Measurements from ENCODE around the gene CDK14. TPM values are rescaled to one million over a fixed set of nuclear protein-coding genes. Genes with fewer than 3 reads are reported as not detected.

The CDK14 gene
- polyA plus RNA-seq, 3 donors, result 1.7 to 2.5 (median 2.1) TPM

DNA sequence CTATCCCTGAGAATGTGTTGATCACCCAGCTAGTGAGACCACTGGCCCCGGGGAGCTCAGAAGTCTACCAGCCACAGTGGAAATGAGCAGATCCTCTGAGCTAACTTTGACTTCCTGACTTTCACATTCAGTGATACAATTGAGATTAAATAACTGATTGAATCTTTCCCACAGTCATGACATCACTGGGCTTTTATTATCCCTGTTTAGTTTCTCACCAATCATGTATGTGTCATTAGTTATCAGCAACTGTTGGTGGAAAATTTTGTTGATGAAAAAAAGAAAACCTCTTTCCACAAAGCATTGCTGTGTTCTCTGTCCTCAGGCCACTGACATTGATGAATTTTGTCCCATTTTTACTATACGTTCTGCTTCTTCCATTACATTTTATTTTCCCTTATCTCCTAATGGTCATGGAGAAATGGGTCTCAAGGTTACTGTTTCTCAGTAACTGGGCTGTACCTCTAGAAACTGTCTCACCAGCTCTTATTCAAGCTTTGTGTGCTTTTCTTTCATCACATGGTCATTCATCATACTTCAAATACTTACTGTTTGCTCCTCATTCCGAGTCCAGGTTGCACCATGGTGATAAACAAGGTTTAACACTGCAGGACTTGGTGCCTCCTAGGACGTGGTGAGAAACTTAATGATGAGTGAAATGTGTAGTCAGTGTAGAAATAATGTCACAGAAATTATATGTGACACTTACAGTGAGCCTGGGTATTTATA lies 304.7 kb downstream of the CDK14 start:
- no peak overlapping the region for H3K9ac ChIP-seq (ENCODE audit: insufficient read depth, low read length, poor library complexity, severe bottlenecking)
- Mint-ChIP-seq H3K27ac (no peak overlapping the region), H3K9me3 (peaks cover 0 to 5% (median 2%) of the 10 kb centered on the region in 7 donors), H3K36me3 (peaks cover 3 to 16% of the 10 kb centered on the region in 2 donors), H3K4me3 (no peak overlapping the region), H3K4me1 (no peaks in the 10 kb centered on the region), H3K27me3 (ENCODE audit: low read depth in 3 of 3) (no peaks in the 10 kb centered on the region)
- no peaks in the 10 kb centered on the region for H4K20me1 ChIP-seq (ENCODE audit: insufficient read depth, low read length)
- H3K27ac ChIP-seq (ENCODE audit: low read depth in 1 of 2, low read length in 2 of 2), result no peak overlapping the region
- intact Hi-C loops (cut with micrococcal nuclease), result no loop called here
- H3K4me1 ChIP-seq (ENCODE audit: control insufficient read depth in 1 of 2, insufficient read depth in 2 of 2, low read length in 2 of 2), result no peaks in the 10 kb centered on the region
- no peak overlapping the region for H3K4me3 ChIP-seq (replicated peaks in 1 of 3; ENCODE audit: low read depth in 2 of 3, low read length in 3 of 3)
- no peaks in the 10 kb centered on the region for H3K27me3 ChIP-seq (ENCODE audit: control insufficient read depth in 2 of 2, insufficient read depth in 2 of 2, low read length in 2 of 2)
- H3K79me2 ChIP-seq (ENCODE audit: insufficient read depth, low read length), result no peaks in the 10 kb centered on the region
- no peak for DNase-seq
- H3K36me3 ChIP-seq (replicated peaks in 1 of 2; ENCODE audit: control insufficient read depth in 1 of 2, insufficient read depth in 2 of 2, low read length in 2 of 2), result no peaks in the 10 kb centered on the region
- no peak overlapping the region for H2AFZ ChIP-seq (ENCODE audit: insufficient read depth, low read depth, low read length, poor library complexity, severe bottlenecking)
- H3K4me2 ChIP-seq (replicated peaks; ENCODE audit: extremely low read depth, low read length, poor library complexity, severe bottlenecking), result no peak overlapping the region
- no peaks in the 10 kb centered on the region for H3K9me3 ChIP-seq (replicated peaks in 1 of 2; ENCODE audit: control insufficient read depth in 1 of 2, insufficient read depth in 1 of 2, low read length in 2 of 2)
- WGBS (ENCODE audit: insufficient coverage), result no CpG with 5 or more reads among the region's 4 CpGs
- TF ChIP-seq, protein P1, sequence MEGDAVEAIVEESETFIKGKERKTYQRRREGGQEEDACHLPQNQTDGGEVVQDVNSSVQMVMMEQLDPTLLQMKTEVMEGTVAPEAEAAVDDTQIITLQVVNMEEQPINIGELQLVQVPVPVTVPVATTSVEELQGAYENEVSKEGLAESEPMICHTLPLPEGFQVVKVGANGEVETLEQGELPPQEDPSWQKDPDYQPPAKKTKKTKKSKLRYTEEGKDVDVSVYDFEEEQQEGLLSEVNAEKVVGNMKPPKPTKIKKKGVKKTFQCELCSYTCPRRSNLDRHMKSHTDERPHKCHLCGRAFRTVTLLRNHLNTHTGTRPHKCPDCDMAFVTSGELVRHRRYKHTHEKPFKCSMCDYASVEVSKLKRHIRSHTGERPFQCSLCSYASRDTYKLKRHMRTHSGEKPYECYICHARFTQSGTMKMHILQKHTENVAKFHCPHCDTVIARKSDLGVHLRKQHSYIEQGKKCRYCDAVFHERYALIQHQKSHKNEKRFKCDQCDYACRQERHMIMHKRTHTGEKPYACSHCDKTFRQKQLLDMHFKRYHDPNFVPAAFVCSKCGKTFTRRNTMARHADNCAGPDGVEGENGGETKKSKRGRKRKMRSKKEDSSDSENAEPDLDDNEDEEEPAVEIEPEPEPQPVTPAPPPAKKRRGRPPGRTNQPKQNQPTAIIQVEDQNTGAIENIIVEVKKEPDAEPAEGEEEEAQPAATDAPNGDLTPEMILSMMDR (IDR thresholded peaks at IDR 0.05), result no peak

DNA sequence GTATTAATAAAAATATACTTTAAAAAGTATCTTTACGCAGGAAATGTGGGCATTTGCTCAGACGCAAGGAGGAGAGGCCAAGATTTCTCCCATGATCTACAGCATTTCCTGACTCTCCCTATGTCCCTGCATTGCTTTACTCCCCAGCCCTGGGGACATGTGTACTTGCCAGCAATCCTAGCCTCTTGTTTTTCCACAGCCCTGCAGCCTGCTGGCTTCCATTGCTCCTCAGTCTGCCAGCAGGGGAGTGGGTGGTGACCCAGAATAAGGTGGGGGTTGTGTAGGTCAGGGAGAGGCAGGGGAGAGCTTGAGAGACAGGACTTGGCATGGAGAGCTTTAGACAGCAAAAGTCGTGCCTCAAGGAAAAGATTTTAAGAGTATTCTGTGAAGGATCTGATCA lies 307.7 kb downstream of the CDK14 start:
- Histone ChIP-seq H3K27ac (ENCODE audit: low read depth in 1 of 2, low read length in 2 of 2) (no peak overlapping the region), H3K4me1 (ENCODE audit: control insufficient read depth in 1 of 2, insufficient read depth in 2 of 2, low read length in 2 of 2) (no peaks in the 10 kb centered on the region), H2AFZ (ENCODE audit: insufficient read depth, low read depth, low read length, poor library complexity, severe bottlenecking) (no peak overlapping the region), H4K20me1 (ENCODE audit: insufficient read depth, low read length) (no peaks in the 10 kb centered on the region), H3K9me3 (replicated peaks in 1 of 2; ENCODE audit: control insufficient read depth in 1 of 2, insufficient read depth in 1 of 2, low read length in 2 of 2) (no peaks in the 10 kb centered on the region), H3K27me3 (ENCODE audit: control insufficient read depth in 2 of 2, insufficient read depth in 2 of 2, low read length in 2 of 2) (no peaks in the 10 kb centered on the region), H3K4me3 (replicated peaks in 1 of 3; ENCODE audit: low read depth in 2 of 3, low read length in 3 of 3) (no peak overlapping the region), H3K4me2 (replicated peaks; ENCODE audit: extremely low read depth, low read length, poor library complexity, severe bottlenecking) (no peak overlapping the region), H3K79me2 (ENCODE audit: insufficient read depth, low read length) (no peaks in the 10 kb centered on the region), H3K9ac (ENCODE audit: insufficient read depth, low read length, poor library complexity, severe bottlenecking) (no peak overlapping the region), H3K36me3 (replicated peaks in 1 of 2; ENCODE audit: control insufficient read depth in 1 of 2, insufficient read depth in 2 of 2, low read length in 2 of 2) (no peaks in the 10 kb centered on the region)
- 95% methylated on average over 2 of the region's 3 CpGs for WGBS (ENCODE audit: insufficient coverage)
- H3K4me3 Mint-ChIP-seq, result no peak overlapping the region
- H3K9me3 Mint-ChIP-seq, result peaks cover 0 to 5% (median 2%) of the 10 kb centered on the region in 7 donors
- DNase-seq, result no peak
- TF ChIP-seq, protein P1 (IDR thresholded peaks at IDR 0.05), result no peak
- H3K27me3 Mint-ChIP-seq (ENCODE audit: low read depth in 3 of 3), result no peaks in the 10 kb centered on the region
- intact Hi-C loops (cut with micrococcal nuclease), result no loop called here
- no peaks in the 10 kb centered on the region for H3K4me1 Mint-ChIP-seq
- H3K27ac Mint-ChIP-seq, result no peak overlapping the region
- peaks cover 3 to 16% of the 10 kb centered on the region in 2 donors for H3K36me3 Mint-ChIP-seq
